MM.1S (cell line): ENCODE data around the gene CIAO2B.

Experiments
- EZH2 ChIP-seq: fragments of 300-600 bp; sonication (generic); optimal IDR thresholded peaks from 2 replicates; pipeline ENCODE3; 2017; ENCODE audit warnings: low read depth, mild to moderate bottlenecking, antibody characterized with exemption, low read length, mixed read lengths
- EZH2phosphoT487 ChIP-seq: fragments of 300-600 bp; sonication (generic); IDR thresholded peaks from 2 replicates; pipeline ENCODE4 v1.6.1; 2018; ENCODE audit warnings: antibody characterized with exemption, low read length
- TF ChIP-seq, protein P1 (sequence below): fragments of 300-600 bp; sonication (generic); IDR thresholded peaks from 2 replicates; pipeline ENCODE4 v1.5.1; 2016; ENCODE audit warnings: antibody characterized with exemption, low read length, mixed read lengths

DNA sequence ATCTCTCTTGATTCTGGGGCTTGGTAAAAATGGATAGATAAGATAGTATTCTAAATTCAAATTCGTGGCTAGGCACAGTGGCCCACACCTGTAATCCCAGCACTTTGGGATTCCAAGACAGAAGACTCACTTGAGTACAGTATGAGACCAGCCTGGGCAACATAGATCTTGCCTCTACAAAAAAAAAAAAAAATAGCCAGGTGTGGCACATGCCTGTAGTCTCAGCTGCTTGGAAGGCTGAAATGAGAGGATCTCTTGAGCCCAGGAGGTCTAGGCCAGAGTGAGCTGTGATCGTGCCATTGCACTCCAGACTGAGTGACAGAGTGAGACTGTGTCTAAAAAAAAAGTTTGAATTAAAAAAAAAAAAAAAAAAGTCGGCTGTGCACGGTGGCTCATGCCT is 44.6 kb downstream of the CIAO2B start:
- TF ChIP-seq, protein P1, sequence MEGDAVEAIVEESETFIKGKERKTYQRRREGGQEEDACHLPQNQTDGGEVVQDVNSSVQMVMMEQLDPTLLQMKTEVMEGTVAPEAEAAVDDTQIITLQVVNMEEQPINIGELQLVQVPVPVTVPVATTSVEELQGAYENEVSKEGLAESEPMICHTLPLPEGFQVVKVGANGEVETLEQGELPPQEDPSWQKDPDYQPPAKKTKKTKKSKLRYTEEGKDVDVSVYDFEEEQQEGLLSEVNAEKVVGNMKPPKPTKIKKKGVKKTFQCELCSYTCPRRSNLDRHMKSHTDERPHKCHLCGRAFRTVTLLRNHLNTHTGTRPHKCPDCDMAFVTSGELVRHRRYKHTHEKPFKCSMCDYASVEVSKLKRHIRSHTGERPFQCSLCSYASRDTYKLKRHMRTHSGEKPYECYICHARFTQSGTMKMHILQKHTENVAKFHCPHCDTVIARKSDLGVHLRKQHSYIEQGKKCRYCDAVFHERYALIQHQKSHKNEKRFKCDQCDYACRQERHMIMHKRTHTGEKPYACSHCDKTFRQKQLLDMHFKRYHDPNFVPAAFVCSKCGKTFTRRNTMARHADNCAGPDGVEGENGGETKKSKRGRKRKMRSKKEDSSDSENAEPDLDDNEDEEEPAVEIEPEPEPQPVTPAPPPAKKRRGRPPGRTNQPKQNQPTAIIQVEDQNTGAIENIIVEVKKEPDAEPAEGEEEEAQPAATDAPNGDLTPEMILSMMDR, result no peak
- TF ChIP-seq EZH2 (no peak), EZH2phosphoT487 (no peak)
